Neuronal stem cell (in vitro differentiated cells): Measurements from ENCODE around the gene MPRIP.

Source experiments
- DNase-seq: peaks from one replicate; pipeline ENCODE4 v3.0.0-alpha.2; 2013; ENCODE audit warnings: low spot score
- H2AFZ ChIP-seq: one replicate; pipeline ENCODE4 v1.6.1; 2013; ENCODE audit warnings: mild to moderate bottlenecking, low read length, inconsistent platforms
- H2AK5ac ChIP-seq: 2 replicates; pipeline ENCODE4 v1.6.1; 2013; ENCODE audit warnings: low read depth, mild to moderate bottlenecking, inconsistent platforms, low read length, moderate library complexity, mixed read lengths
- H2BK120ac ChIP-seq: 2 replicates; pipeline ENCODE4 v1.6.1; 2013; ENCODE audit warnings: low read depth, mild to moderate bottlenecking, inconsistent platforms, low read length, moderate library complexity, mixed read lengths
- H2BK12ac ChIP-seq: one replicate; pipeline ENCODE4 v1.6.1; 2013; ENCODE audit warnings: low read length, inconsistent platforms
- H2BK15ac ChIP-seq: 2 replicates; pipeline ENCODE4 v1.6.1; 2013; ENCODE audit warnings: mild to moderate bottlenecking, low read length, inconsistent platforms, mixed read lengths
- H2BK5ac ChIP-seq: one replicate; pipeline ENCODE4 v1.6.1; 2013; ENCODE audit warnings: inconsistent platforms, mild to moderate bottlenecking, low read length, moderate library complexity
- H3K14ac ChIP-seq: one replicate; pipeline ENCODE4 v1.6.1; 2013; ENCODE audit warnings: low read length, inconsistent platforms
- H3K18ac ChIP-seq: 2 replicates; pipeline ENCODE4 v1.6.1; 2013; ENCODE audit warnings: low read length, inconsistent platforms
- H3K23ac ChIP-seq: 2 replicates; pipeline ENCODE4 v1.6.1; 2013; ENCODE audit warnings: low read depth, mild to moderate bottlenecking, mixed read lengths, low read length, inconsistent platforms; ENCODE audit not compliant: poor library complexity
- H3K27ac ChIP-seq: replicated peaks from 3 replicates; pipeline ENCODE4 v1.5.1; 2013; ENCODE audit warnings: low read length, inconsistent platforms
- H3K27me3 ChIP-seq, 3 experiments: 2 replicates each; pipeline ENCODE4 v1.6.1; 2013; ENCODE audit warnings: low read length in 3 of 3, mild to moderate bottlenecking in 2 of 3, inconsistent platforms in 1 of 3, low read depth in 1 of 3, mixed read lengths in 1 of 3, moderate library complexity in 1 of 3; ENCODE audit not compliant: control insufficient read depth in 3 of 3, insufficient read depth in 3 of 3
- H3K36me3 ChIP-seq, 2 donors: replicated peaks in 1 of 2; 2 replicates each; pipeline ENCODE4 v1.6.1; 2013; ENCODE audit warnings: low read length in 2 of 2; ENCODE audit not compliant: control insufficient read depth in 2 of 2, insufficient read depth in 2 of 2
- H3K4ac ChIP-seq: 2 replicates; pipeline ENCODE4 v1.6.1; 2013; ENCODE audit warnings: inconsistent platforms, mild to moderate bottlenecking, low read length, moderate library complexity
- H3K4me1 ChIP-seq, 2 donors: 1 replicate in 1 of 2; 2 replicates in 1 of 2; pipeline ENCODE4 v1.6.1; 2013; ENCODE audit warnings: low read length in 2 of 2, low read depth in 1 of 2; ENCODE audit not compliant: control insufficient read depth in 2 of 2, insufficient read depth in 1 of 2
- H3K4me2 ChIP-seq: one replicate; pipeline ENCODE4 v1.6.1; 2013; ENCODE audit warnings: mild to moderate bottlenecking, low read length, inconsistent platforms; ENCODE audit not compliant: insufficient read depth, poor library complexity, severe bottlenecking
- H3K4me3 ChIP-seq, 2 donors: 2 replicates each; pipeline ENCODE4 v1.5.1; 2013; ENCODE audit warnings: low read length in 2 of 2, mild to moderate bottlenecking in 2 of 2, inconsistent platforms in 1 of 2, moderate library complexity in 1 of 2
- H3K79me1 ChIP-seq: one replicate; pipeline ENCODE4 v1.6.1; 2013; ENCODE audit warnings: low read depth, mild to moderate bottlenecking, inconsistent platforms, low read length, moderate library complexity
- H3K9ac ChIP-seq: one replicate; pipeline ENCODE4 v1.6.1; 2013; ENCODE audit warnings: mild to moderate bottlenecking, low read depth, low read length, inconsistent platforms; ENCODE audit not compliant: poor library complexity
- H3K9me3 ChIP-seq, 2 donors: replicated peaks in 1 of 2; 2 replicates each; pipeline versions ENCODE3 to v1.6.1; 2013; ENCODE audit warnings: low read length in 2 of 2, mild to moderate bottlenecking in 2 of 2, inconsistent platforms in 1 of 2, low read depth in 1 of 2, mixed read lengths in 1 of 2, moderate library complexity in 1 of 2; ENCODE audit not compliant: control insufficient read depth in 2 of 2, insufficient read depth in 1 of 2
- H4K8ac ChIP-seq: one replicate; pipeline ENCODE4 v1.6.1; 2013; ENCODE audit warnings: low read depth, mild to moderate bottlenecking, inconsistent platforms, low read length, moderate library complexity
- H4K91ac ChIP-seq: one replicate; pipeline ENCODE4 v1.6.1; 2013; ENCODE audit warnings: low read length, low read depth, mild to moderate bottlenecking, inconsistent platforms; ENCODE audit not compliant: poor library complexity
- WGBS, 2 donors: extraction: QIAGEN DNeasy Blood & Tissue Kit; methylation state at CpG; one replicate each; pipeline ENCODE4 v1.1.7; 2013; ENCODE audit warnings: missing lambda C conversion rate in 2 of 2, mixed read lengths in 1 of 2; ENCODE audit not compliant: insufficient read length in 2 of 2, insufficient replicate concordance in 1 of 2; ENCODE audit errors: extremely low coverage in 2 of 2; 5-methylcytosine and 5-hydroxymethylcytosine counted together

MPRIP gene

GRCh38 chr17:17180141-17180603 is 137.9 kb downstream of the MPRIP start:
- H2AFZ ChIP-seq, result no peak overlapping the region
- no peak overlapping the region for H3K14ac ChIP-seq
- H2BK15ac ChIP-seq, result no peak overlapping the region
- no peak overlapping the region for H3K23ac ChIP-seq
- no peak overlapping the region for H3K4me3 ChIP-seq
- no peak overlapping the region for H3K9ac ChIP-seq
- H2BK5ac ChIP-seq, result no peak overlapping the region
- H3K27me3 ChIP-seq, result no peaks in the 10 kb centered on the region
- H3K18ac ChIP-seq, result no peak overlapping the region
- no peak overlapping the region for H4K91ac ChIP-seq
- no peak overlapping the region for H2BK12ac ChIP-seq
- WGBS, 2 donors, result no CpG with 5 or more reads among the region's 9 CpGs
- no peak overlapping the region for H4K8ac ChIP-seq
- no peak overlapping the region for H3K4me2 ChIP-seq
- peaks cover 44 to 88% of the 10 kb centered on the region in 2 donors for H3K36me3 ChIP-seq
- H3K79me1 ChIP-seq, result no peaks in the 10 kb centered on the region
- no peak for DNase-seq
- no peak overlapping the region for H2BK120ac ChIP-seq
- H2AK5ac ChIP-seq, result no peak overlapping the region
- H3K4ac ChIP-seq, result no peak overlapping the region
- H3K4me1 ChIP-seq, result no peaks in the 10 kb centered on the region
- no peak overlapping the region for H3K27ac ChIP-seq
- no peaks in the 10 kb centered on the region for H3K9me3 ChIP-seq

- DNase-seq, result no peak
- no CpG with 5 or more reads among the region's 13 CpGs for WGBS, 2 donors
- H3K36me3 ChIP-seq, result peaks cover 38 to 87% of the 10 kb centered on the region in 2 donors
Measured at GRCh38 chr17:17180741-17181525, 138.7 kb downstream of the MPRIP start.

GRCh38 chr17:17181666-17182597 is 139.7 kb downstream of the MPRIP start:
- WGBS, 2 donors, result no CpG with 5 or more reads among the region's 15 CpGs
- Histone ChIP-seq H2AK5ac (no peak overlapping the region), H3K4me3 (no peak overlapping the region), H2BK120ac (no peak overlapping the region), H3K79me1 (no peaks in the 10 kb centered on the region), H2BK15ac (no peak overlapping the region), H4K91ac (no peak overlapping the region), H3K4ac (no peak overlapping the region), H2BK5ac (no peak overlapping the region), H3K14ac (no peak overlapping the region), H3K18ac (no peak overlapping the region), H4K8ac (no peak overlapping the region), H2AFZ (no peak overlapping the region), H3K4me1 (no peaks in the 10 kb centered on the region), H3K9ac (no peak overlapping the region), H2BK12ac (no peak overlapping the region), H3K27me3 (no peaks in the 10 kb centered on the region), H3K27ac (no peak overlapping the region), H3K23ac (no peak overlapping the region), H3K9me3 (no peaks in the 10 kb centered on the region), H3K36me3 (peaks cover 28 to 83% of the 10 kb centered on the region in 2 donors), H3K4me2 (no peak overlapping the region)
- DNase-seq, result no peak

More at GRCh38 chr17:17180741-17181525, 138.7 kb downstream of the MPRIP start:
- no peak overlapping the region for H4K8ac ChIP-seq
- H2BK15ac ChIP-seq, result no peak overlapping the region
- H3K9me3 ChIP-seq, result no peaks in the 10 kb centered on the region
- no peak overlapping the region for H3K9ac ChIP-seq
- no peak overlapping the region for H2BK120ac ChIP-seq
- no peak overlapping the region for H2BK5ac ChIP-seq
- no peak overlapping the region for H3K4me3 ChIP-seq
- no peak overlapping the region for H3K4me2 ChIP-seq
- no peak overlapping the region for H2BK12ac ChIP-seq
- H3K4me1 ChIP-seq, result no peaks in the 10 kb centered on the region
- H3K23ac ChIP-seq, result no peak overlapping the region
- no peak overlapping the region for H3K18ac ChIP-seq
- no peaks in the 10 kb centered on the region for H3K79me1 ChIP-seq
- no peak overlapping the region for H2AFZ ChIP-seq
- no peak overlapping the region for H3K27ac ChIP-seq
- H4K91ac ChIP-seq, result no peak overlapping the region
- H3K14ac ChIP-seq, result no peak overlapping the region
- H3K4ac ChIP-seq, result no peak overlapping the region
- no peaks in the 10 kb centered on the region for H3K27me3 ChIP-seq
- H2AK5ac ChIP-seq, result no peak overlapping the region
